SK-N-SH (cell line): Measurements from ENCODE around the gene NCAM1. TPM values are rescaled to one million over a fixed set of nuclear protein-coding genes. Genes with fewer than 3 reads are reported as not detected.

Source experiments
- CTCF ChIA-PET: fragments of 300-600, 350-600 bp; formaldehyde crosslinking; extraction: SDS; loops from one replicate; lab custom pipeline; 2021; lab: Yijun Ruan, JAX
- POLR2A ChIA-PET: fragments of 350-600 bp; sonication (Branson Sonifier 250); formaldehyde crosslinking; extraction: SDS; loops from one replicate; lab custom pipeline; 2020; ENCODE audit warnings: antibody characterized with exemption, inconsistent platforms; lab: Yijun Ruan, JAX
- DNase-seq: peaks from one replicate; pipeline ENCODE4 v3.0.0; 2012
- H2AFZ ChIP-seq: fragments of 200-600 bp; sonication (generic); 2 replicates; pipeline ENCODE4 v1.8.1; 2016; ENCODE audit warnings: antibody characterized with exemption, mild to moderate bottlenecking, low read depth
- H3F3A ChIP-seq: fragments of 200-600 bp; sonication (generic); replicated peaks from 2 replicates; pipeline ENCODE3; 2016; ENCODE audit warnings: antibody characterized with exemption, mild to moderate bottlenecking; ENCODE audit not compliant: insufficient read depth
- H3K27ac ChIP-seq, 2 experiments: fragments of 200-500 bp in 1 of 2; fragments of 200-600 bp in 1 of 2; sonication (Bioruptor generic) in 1 of 2; sonication (generic), shearing (Covaris generic) in 1 of 2; 2 replicates each; pipeline versions ENCODE4 v1.5.1 to v1.6.1; 2014 to 2016; ENCODE audit warnings: low read depth in 2 of 2, inconsistent platforms in 1 of 2, low read length in 1 of 2, mild to moderate bottlenecking in 1 of 2, mixed read lengths in 1 of 2
- H3K27me3 ChIP-seq: fragments of 200-600 bp; sonication (generic), shearing (Covaris generic); 2 replicates; pipeline ENCODE4 v1.6.1; 2016; ENCODE audit warnings: mixed run types; ENCODE audit not compliant: insufficient read depth
- H3K36me3 ChIP-seq, 2 experiments: fragments of 200-500 bp in 1 of 2; fragments of 200-600 bp in 1 of 2; sonication (Bioruptor generic) in 1 of 2; sonication (generic) in 1 of 2; replicated peaks in 1 of 2; 2 replicates each; pipeline versions ENCODE3 to v1.5.1; 2014 to 2016; ENCODE audit warnings: low read length in 1 of 2, mild to moderate bottlenecking in 1 of 2; ENCODE audit not compliant: insufficient read depth in 2 of 2, control insufficient read depth in 1 of 2
- H3K4me1 ChIP-seq, 2 experiments: fragments of 200-500 bp in 1 of 2; fragments of 200-600 bp in 1 of 2; sonication (Bioruptor generic) in 1 of 2; sonication (generic), shearing (Covaris generic) in 1 of 2; 2 replicates each; pipeline versions ENCODE4 v1.5.1 to v1.6.1; 2014 to 2016; ENCODE audit warnings: low read depth in 1 of 2, low read length in 1 of 2, mixed run types in 1 of 2; ENCODE audit not compliant: insufficient read depth in 2 of 2, control insufficient read depth in 1 of 2
- H3K4me2 ChIP-seq: fragments of 200-600 bp; sonication (generic), shearing (Covaris generic); 2 replicates; pipeline ENCODE4 v1.6.1; 2017; ENCODE audit warnings: mixed run types
- H3K4me3 ChIP-seq, 2 experiments: fragments of 200-500 bp in 1 of 2; fragments of 200-600 bp in 1 of 2; sonication (Bioruptor generic) in 1 of 2; sonication (generic), shearing (Covaris generic) in 1 of 2; 2 replicates each; pipeline versions ENCODE4 v1.5.1 to v1.8.1; 2014 to 2016; ENCODE audit warnings: low read depth in 2 of 2, inconsistent platforms in 1 of 2, low read length in 1 of 2, mild to moderate bottlenecking in 1 of 2, mixed read lengths in 1 of 2, moderate library complexity in 1 of 2
- H3K79me2 ChIP-seq: fragments of 200-600 bp; sonication (generic); 2 replicates; pipeline ENCODE4 v1.8.1; 2017; ENCODE audit warnings: mild to moderate bottlenecking; ENCODE audit not compliant: insufficient read depth
- H3K9ac ChIP-seq: fragments of 200-600 bp; sonication (generic); 2 replicates; pipeline ENCODE4 v1.6.1; 2017; ENCODE audit warnings: mixed run types
- H3K9me2 ChIP-seq: fragments of 200-600 bp; sonication (generic); 2 replicates; pipeline ENCODE4 v1.6.1; 2017; ENCODE audit warnings: mixed run types
- H3K9me3 ChIP-seq: fragments of 200-600 bp; sonication (generic); 2 replicates; pipeline ENCODE4 v1.6.1; 2017; ENCODE audit warnings: mixed run types, mild to moderate bottlenecking, moderate library complexity
- H4K20me1 ChIP-seq: fragments of 200-600 bp; sonication (generic); 2 replicates; pipeline ENCODE4 v1.6.1; 2017; ENCODE audit warnings: mild to moderate bottlenecking, mixed run types; ENCODE audit not compliant: insufficient read depth
- CTCF ChIP-seq: fragments of 200-600 bp; sonication (generic); IDR thresholded peaks from 2 replicates; pipeline ENCODE4 v1.6.1; 2017; ENCODE audit warnings: antibody characterized with exemption, mild to moderate bottlenecking, moderate library complexity
- ELF1 ChIP-seq: IDR thresholded peaks from 2 replicates; pipeline ENCODE4 v1.4.0; 2012
- EP300 ChIP-seq, 2 experiments: IDR thresholded peaks; 2 replicates each; pipeline versions ENCODE4 v1.4.0 to v1.6.1; 2012; ENCODE audit warnings: borderline replicate concordance in 1 of 2, low read depth in 1 of 2, low read length in 1 of 2
- FOXJ3 ChIP-seq: sonication (generic); formaldehyde crosslinking; IDR thresholded peaks from 2 replicates; pipeline ENCODE4 v1.5.1; 2020; ENCODE audit warnings: mild to moderate bottlenecking, missing genetic modification reagents
- FOXM1 ChIP-seq: IDR thresholded peaks from 2 replicates; pipeline ENCODE4 v1.4.0; 2012; ENCODE audit warnings: low read depth, mild to moderate bottlenecking
- GABPA ChIP-seq: IDR thresholded peaks from 2 replicates; pipeline ENCODE4 v1.4.0; 2012; ENCODE audit warnings: low read depth, mild to moderate bottlenecking
- MAX ChIP-seq: IDR thresholded peaks from 2 replicates; pipeline ENCODE4 v1.4.0; 2012; ENCODE audit warnings: low read depth
- MEF2A ChIP-seq: IDR thresholded peaks from 2 replicates; pipeline ENCODE4 v1.4.0; 2012; ENCODE audit warnings: low read depth, borderline replicate concordance
- MXI1 ChIP-seq: IDR thresholded peaks from 2 replicates; pipeline ENCODE4 v1.6.1; 2012; ENCODE audit warnings: mild to moderate bottlenecking, low read depth, low read length, improper control_type of control experiment
- NRF1 ChIP-seq: IDR thresholded peaks from 2 replicates; pipeline ENCODE4 v1.6.1; 2012; ENCODE audit warnings: low read depth, mild to moderate bottlenecking, low read length
- PBX3 ChIP-seq: IDR thresholded peaks from 2 replicates; pipeline ENCODE4; 2012
- POLR2AphosphoS5 ChIP-seq: IDR thresholded peaks from 2 replicates; pipeline ENCODE4 v1.6.1; 2012; ENCODE audit warnings: low read depth, low read length
- RAD21 ChIP-seq: IDR thresholded peaks from 2 replicates; pipeline ENCODE4 v1.6.1; 2012; ENCODE audit warnings: mild to moderate bottlenecking, low read length
- REST ChIP-seq: IDR thresholded peaks from 2 replicates; pipeline ENCODE4 v1.6.1; 2012; ENCODE audit warnings: mild to moderate bottlenecking, low read depth, low read length, moderate library complexity
- RFX5 ChIP-seq: IDR thresholded peaks from 2 replicates; pipeline ENCODE4 v1.6.1; 2012; ENCODE audit warnings: mild to moderate bottlenecking, improper control_type of control experiment, low read length
- RXRA ChIP-seq: IDR thresholded peaks from 2 replicates; pipeline ENCODE4 v1.4.0; 2012; ENCODE audit warnings: low read depth, mild to moderate bottlenecking, borderline replicate concordance
- TAF1 ChIP-seq: IDR thresholded peaks from 2 replicates; pipeline ENCODE4 v1.6.1; 2012; ENCODE audit warnings: low read depth, mild to moderate bottlenecking, low read length, moderate library complexity, borderline replicate concordance
- TCF12 ChIP-seq: IDR thresholded peaks from 2 replicates; pipeline ENCODE4 v1.4.0; 2012
- TEAD4 ChIP-seq: IDR thresholded peaks from 2 replicates; pipeline ENCODE4 v1.4.0; 2012; ENCODE audit warnings: mild to moderate bottlenecking, borderline replicate concordance; ENCODE audit not compliant: insufficient read depth
- YY1 ChIP-seq: IDR thresholded peaks from 2 replicates; pipeline ENCODE4 v1.4.0; 2012; ENCODE audit warnings: low read depth, mild to moderate bottlenecking
- ZBTB33 ChIP-seq: IDR thresholded peaks from 2 replicates; pipeline ENCODE4 v1.4.0; 2012; ENCODE audit warnings: low read depth, borderline replicate concordance
- WGBS: methylation state at CpG from one replicate; pipeline ENCODE4 v1.1.6; 2017; ENCODE audit warnings: low lambda C conversion rate; 5-methylcytosine and 5-hydroxymethylcytosine counted together
- polyA plus RNA-seq, 3 experiments: library from polyadenylated mRNA; depleted of rRNA; stranded (reverse); fragments of >200 nt; gene quantifications; 2 replicates each; pipeline ENCODE4 v1.2.3, GENCODE V29; 2012

Gene NCAM1
- polyA plus RNA-seq, 1 of the 3 experiments (the other 2 are of a cell fraction), result 19.4 TPM

- Histone ChIP-seq H3K4me2 (no peak overlapping the region), H3K27me3 (no peaks in the 10 kb centered on the region), H3K4me1 (peaks cover 0 to 13% of the 10 kb centered on the region in 2 experiments; a peak in 2 of 4 replicates), H4K20me1 (no peaks in the 10 kb centered on the region), H3K9ac (no peak overlapping the region), H3K79me2 (no peaks in the 10 kb centered on the region), H3K9me2 (no peaks in the 10 kb centered on the region), H2AFZ (no peak overlapping the region), H3K9me3 (no peaks in the 10 kb centered on the region), H3K27ac (no peak overlapping the region), H3K4me3 (no peak overlapping the region), H3K36me3 (peaks cover 7 to 21% of the 10 kb centered on the region in 2 experiments), H3F3A (no peaks in the 10 kb centered on the region)
- ChIA-PET CTCF (interaction anchor here (0.6 to 1.7 kb wide), 6 partner anchors 12 to 945 kb away, joined by 3 to 5 read pairs (median 3); no protein-coding TSS in a partner anchor), POLR2A (no interaction called here)
- 100% methylated on average over 1 of the region's 1 CpG for WGBS
- DNase-seq, result no peak
- TF ChIP-seq GABPA (no peak), POLR2AphosphoS5 (no peak)
These were observed 355.0 kb downstream of the NCAM1 start for GRCh38 chr11:113316256-113316655.

GRCh38 chr11:113317339-113317738, 356.1 kb downstream of the NCAM1 start:
- Histone ChIP-seq H3K9ac (no peak overlapping the region), H3K9me3 (no peaks in the 10 kb centered on the region), H3K27me3 (no peaks in the 10 kb centered on the region), H3K4me1 (peaks cover 0 to 13% of the 10 kb centered on the region in 2 experiments; a peak in 2 of 4 replicates), H2AFZ (no peak overlapping the region), H3K9me2 (no peaks in the 10 kb centered on the region), H3K4me3 (no peak overlapping the region), H3K79me2 (no peaks in the 10 kb centered on the region), H3K27ac (no peak overlapping the region), H3F3A (no peaks in the 10 kb centered on the region), H3K4me2 (no peak overlapping the region), H3K36me3 (peaks cover 7 to 21% of the 10 kb centered on the region in 2 experiments), H4K20me1 (no peaks in the 10 kb centered on the region)
- no peak for DNase-seq
- ChIA-PET CTCF (interaction anchor here (0.9 to 1.0 kb wide), 2 partner anchors 23 to 158 kb away, joined by 3 read pairs; partner anchors contain the start of gene DRD2), POLR2A (no interaction called here)
- TF ChIP-seq RXRA, result no peak
- no peak for TF ChIP-seq TAF1
- no peak for TF ChIP-seq EP300 (IDR thresholded peaks at IDR 0.05; ENCODE audit: borderline replicate concordance in 1 of 2, low read depth in 1 of 2, low read length in 1 of 2)
- TF ChIP-seq ZBTB33, result no peak
- no peak for TF ChIP-seq POLR2AphosphoS5
- TF ChIP-seq YY1, result no peak
- TF ChIP-seq TCF12, result no peak
- no peak for TF ChIP-seq TEAD4
- no peak for TF ChIP-seq MAX
- TF ChIP-seq REST, result no peak
- TF ChIP-seq NRF1, result no peak
- TF ChIP-seq MEF2A, result no peak
- TF ChIP-seq RAD21, result no peak
- no peak for TF ChIP-seq MXI1
- no peak for TF ChIP-seq FOXM1
- TF ChIP-seq PBX3, result no peak
- no peak for TF ChIP-seq ELF1
- TF ChIP-seq FOXJ3 (CRISPR knock-in tag), result no peak
- TF ChIP-seq CTCF, result no peak
- TF ChIP-seq RFX5, result no peak
- WGBS, result 92% methylated on average over 2 of the region's 2 CpGs
